ENCODE results near the gene RBBP5. TPM values are rescaled to one million over a fixed set of nuclear protein-coding genes. Genes with fewer than 3 reads are reported as not detected.

Gene RBBP5
- total RNA-seq, 1 experiment from 2014 or later, result 24.5 TPM

DNA sequence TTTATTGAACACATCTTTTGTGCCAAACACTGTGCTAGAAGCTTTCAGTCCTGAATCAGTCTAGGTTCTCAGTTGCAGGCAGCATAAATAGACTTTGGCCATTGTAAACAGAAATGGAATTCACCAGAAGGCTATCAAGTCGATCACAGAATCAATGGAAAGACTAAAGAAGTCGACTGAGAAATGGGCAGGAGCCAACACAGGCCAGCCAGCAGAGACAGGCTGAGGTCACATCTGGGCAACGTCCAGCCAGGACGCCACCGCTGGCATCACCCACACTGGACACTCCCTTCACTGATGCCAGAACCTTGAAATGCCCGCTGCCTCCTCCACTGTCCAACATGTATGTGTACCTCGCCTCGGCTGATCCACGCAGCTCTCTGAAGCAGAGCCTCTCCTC lies 84.2 kb downstream of the RBBP5 start:
- BruUV-seq (replicated peaks), result no TSS peak
- POLR2A ChIA-PET, result no interaction called here
- no peak overlapping the region for H3K4me3 ChIP-seq (replicated peaks in 1 of 2; ENCODE audit: low read depth in 1 of 2, low read length in 2 of 2)
- H3K9me3 ChIP-seq (ENCODE audit: control insufficient read depth in 1 of 2, insufficient read depth in 1 of 2, low read depth in 1 of 2, low read length in 2 of 2), result no peaks in the 10 kb centered on the region
- no peaks in the 10 kb centered on the region for H3K79me2 ChIP-seq (ENCODE audit: insufficient read depth, low read length)
- no peak for ATAC-seq
- H2AFZ ChIP-seq (ENCODE audit: low read depth, low read length, poor library complexity, severe bottlenecking), result no peak overlapping the region
- no peak overlapping the region for H3K4me2 ChIP-seq (ENCODE audit: low read length)
- H3K27ac ChIP-seq (ENCODE audit: low read depth, low read length), result no peak overlapping the region
- CTCF ChIA-PET, result no interaction called here
- intact Hi-C loops (cut with micrococcal nuclease), result no loop called here
- TF ChIP-seq, protein P1, sequence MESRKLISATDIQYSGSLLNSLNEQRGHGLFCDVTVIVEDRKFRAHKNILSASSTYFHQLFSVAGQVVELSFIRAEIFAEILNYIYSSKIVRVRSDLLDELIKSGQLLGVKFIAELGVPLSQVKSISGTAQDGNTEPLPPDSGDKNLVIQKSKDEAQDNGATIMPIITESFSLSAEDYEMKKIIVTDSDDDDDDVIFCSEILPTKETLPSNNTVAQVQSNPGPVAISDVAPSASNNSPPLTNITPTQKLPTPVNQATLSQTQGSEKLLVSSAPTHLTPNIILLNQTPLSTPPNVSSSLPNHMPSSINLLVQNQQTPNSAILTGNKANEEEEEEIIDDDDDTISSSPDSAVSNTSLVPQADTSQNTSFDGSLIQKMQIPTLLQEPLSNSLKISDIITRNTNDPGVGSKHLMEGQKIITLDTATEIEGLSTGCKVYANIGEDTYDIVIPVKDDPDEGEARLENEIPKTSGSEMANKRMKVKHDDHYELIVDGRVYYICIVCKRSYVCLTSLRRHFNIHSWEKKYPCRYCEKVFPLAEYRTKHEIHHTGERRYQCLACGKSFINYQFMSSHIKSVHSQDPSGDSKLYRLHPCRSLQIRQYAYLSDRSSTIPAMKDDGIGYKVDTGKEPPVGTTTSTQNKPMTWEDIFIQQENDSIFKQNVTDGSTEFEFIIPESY (IDR thresholded peaks at IDR 0.05; ENCODE audit: extremely low read depth, insufficient replicate concordance, low read length), result no peak
- TF ChIP-seq, protein P2, sequence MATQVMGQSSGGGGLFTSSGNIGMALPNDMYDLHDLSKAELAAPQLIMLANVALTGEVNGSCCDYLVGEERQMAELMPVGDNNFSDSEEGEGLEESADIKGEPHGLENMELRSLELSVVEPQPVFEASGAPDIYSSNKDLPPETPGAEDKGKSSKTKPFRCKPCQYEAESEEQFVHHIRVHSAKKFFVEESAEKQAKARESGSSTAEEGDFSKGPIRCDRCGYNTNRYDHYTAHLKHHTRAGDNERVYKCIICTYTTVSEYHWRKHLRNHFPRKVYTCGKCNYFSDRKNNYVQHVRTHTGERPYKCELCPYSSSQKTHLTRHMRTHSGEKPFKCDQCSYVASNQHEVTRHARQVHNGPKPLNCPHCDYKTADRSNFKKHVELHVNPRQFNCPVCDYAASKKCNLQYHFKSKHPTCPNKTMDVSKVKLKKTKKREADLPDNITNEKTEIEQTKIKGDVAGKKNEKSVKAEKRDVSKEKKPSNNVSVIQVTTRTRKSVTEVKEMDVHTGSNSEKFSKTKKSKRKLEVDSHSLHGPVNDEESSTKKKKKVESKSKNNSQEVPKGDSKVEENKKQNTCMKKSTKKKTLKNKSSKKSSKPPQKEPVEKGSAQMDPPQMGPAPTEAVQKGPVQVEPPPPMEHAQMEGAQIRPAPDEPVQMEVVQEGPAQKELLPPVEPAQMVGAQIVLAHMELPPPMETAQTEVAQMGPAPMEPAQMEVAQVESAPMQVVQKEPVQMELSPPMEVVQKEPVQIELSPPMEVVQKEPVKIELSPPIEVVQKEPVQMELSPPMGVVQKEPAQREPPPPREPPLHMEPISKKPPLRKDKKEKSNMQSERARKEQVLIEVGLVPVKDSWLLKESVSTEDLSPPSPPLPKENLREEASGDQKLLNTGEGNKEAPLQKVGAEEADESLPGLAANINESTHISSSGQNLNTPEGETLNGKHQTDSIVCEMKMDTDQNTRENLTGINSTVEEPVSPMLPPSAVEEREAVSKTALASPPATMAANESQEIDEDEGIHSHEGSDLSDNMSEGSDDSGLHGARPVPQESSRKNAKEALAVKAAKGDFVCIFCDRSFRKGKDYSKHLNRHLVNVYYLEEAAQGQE (IDR thresholded peaks at IDR 0.05; ENCODE audit: low read depth), result no peak
- TF ChIP-seq, protein P3, sequence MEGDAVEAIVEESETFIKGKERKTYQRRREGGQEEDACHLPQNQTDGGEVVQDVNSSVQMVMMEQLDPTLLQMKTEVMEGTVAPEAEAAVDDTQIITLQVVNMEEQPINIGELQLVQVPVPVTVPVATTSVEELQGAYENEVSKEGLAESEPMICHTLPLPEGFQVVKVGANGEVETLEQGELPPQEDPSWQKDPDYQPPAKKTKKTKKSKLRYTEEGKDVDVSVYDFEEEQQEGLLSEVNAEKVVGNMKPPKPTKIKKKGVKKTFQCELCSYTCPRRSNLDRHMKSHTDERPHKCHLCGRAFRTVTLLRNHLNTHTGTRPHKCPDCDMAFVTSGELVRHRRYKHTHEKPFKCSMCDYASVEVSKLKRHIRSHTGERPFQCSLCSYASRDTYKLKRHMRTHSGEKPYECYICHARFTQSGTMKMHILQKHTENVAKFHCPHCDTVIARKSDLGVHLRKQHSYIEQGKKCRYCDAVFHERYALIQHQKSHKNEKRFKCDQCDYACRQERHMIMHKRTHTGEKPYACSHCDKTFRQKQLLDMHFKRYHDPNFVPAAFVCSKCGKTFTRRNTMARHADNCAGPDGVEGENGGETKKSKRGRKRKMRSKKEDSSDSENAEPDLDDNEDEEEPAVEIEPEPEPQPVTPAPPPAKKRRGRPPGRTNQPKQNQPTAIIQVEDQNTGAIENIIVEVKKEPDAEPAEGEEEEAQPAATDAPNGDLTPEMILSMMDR (IDR thresholded peaks at IDR 0.05 in 2 of 3, conservative IDR thresholded peaks at IDR 0.05 in 1 of 3; ENCODE audit: borderline replicate concordance in 1 of 3, insufficient read depth in 1 of 3, low read depth in 2 of 3, low read length in 2 of 3), result no peak
- no peak for TF ChIP-seq ELF1 (IDR thresholded peaks at IDR 0.05; ENCODE audit: borderline replicate concordance, low read depth)
- no peak for TF ChIP-seq SRF (IDR thresholded peaks at IDR 0.05; ENCODE audit: low read depth)
- TF ChIP-seq POLR2A (IDR thresholded peaks at IDR 0.05; ENCODE audit: borderline replicate concordance, extremely low read depth, insufficient read depth, insufficient read length), result no peak
- TF ChIP-seq, protein P4, sequence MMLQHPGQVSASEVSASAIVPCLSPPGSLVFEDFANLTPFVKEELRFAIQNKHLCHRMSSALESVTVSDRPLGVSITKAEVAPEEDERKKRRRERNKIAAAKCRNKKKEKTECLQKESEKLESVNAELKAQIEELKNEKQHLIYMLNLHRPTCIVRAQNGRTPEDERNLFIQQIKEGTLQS (IDR thresholded peaks at IDR 0.05), result no peak
- no peak for TF ChIP-seq EZH2 (IDR thresholded peaks at IDR 0.05)
- TF ChIP-seq, protein P5, sequence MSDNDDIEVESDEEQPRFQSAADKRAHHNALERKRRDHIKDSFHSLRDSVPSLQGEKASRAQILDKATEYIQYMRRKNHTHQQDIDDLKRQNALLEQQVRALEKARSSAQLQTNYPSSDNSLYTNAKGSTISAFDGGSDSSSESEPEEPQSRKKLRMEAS (IDR thresholded peaks at IDR 0.05), result no peak
- no peak for TF ChIP-seq POLR2AphosphoS5 (IDR thresholded peaks at IDR 0.05; ENCODE audit: low read depth, low read length)
- no peak for TF ChIP-seq RAD21 (IDR thresholded peaks at IDR 0.05; ENCODE audit: low read depth)
- no peak for TF ChIP-seq CBX3 (IDR thresholded peaks at IDR 0.05; ENCODE audit: low read depth)
- TF ChIP-seq SP1 (IDR thresholded peaks at IDR 0.05; ENCODE audit: low read depth), result no peak
- no peak for TF ChIP-seq EZH2phosphoT487 (IDR thresholded peaks at IDR 0.05; ENCODE audit: borderline replicate concordance)
- TF ChIP-seq CEBPB (IDR thresholded peaks at IDR 0.05; ENCODE audit: low read depth), result no peak
- TF ChIP-seq YY1 (IDR thresholded peaks at IDR 0.05; ENCODE audit: extremely low read depth, insufficient replicate concordance, low read depth, low read length), result no peak
- no peak for TF ChIP-seq JUND (IDR thresholded peaks at IDR 0.05)
- TF ChIP-seq ZNF274 (IDR thresholded peaks at IDR 0.05; ENCODE audit: low read depth, low read length), result no peak
- no peak for TF ChIP-seq TCF7L2 (IDR thresholded peaks at IDR 0.05; ENCODE audit: borderline replicate concordance, extremely low read depth, insufficient read depth, insufficient read length)
- DNase-seq (ENCODE audit: low read depth, low spot score), result no peak
- no peaks in the 10 kb centered on the region for H4K20me1 ChIP-seq (ENCODE audit: insufficient read depth)
- no peaks in the 10 kb centered on the region; the same call in 1 of the 2 replicates for H3K27me3 ChIP-seq (ENCODE audit: insufficient read depth, low read length)
- H3K9ac ChIP-seq (ENCODE audit: low read length), result no peak overlapping the region
- no peaks in the 10 kb centered on the region for H3K4me1 ChIP-seq (ENCODE audit: control insufficient read depth in 1 of 2, insufficient read depth in 2 of 2, low read length in 2 of 2)
- H3K9me2 ChIP-seq (ENCODE audit: insufficient read depth), result no peaks in the 10 kb centered on the region
- H3K36me3 ChIP-seq (ENCODE audit: control insufficient read depth in 1 of 2, insufficient read depth in 2 of 2, low read length in 2 of 2), result no peaks in the 10 kb centered on the region
- RAD21 ChIA-PET (ENCODE audit: low non-redundant PET in 1 of 2, low total read pairs in 2 of 2, uncharacterized antibody in 2 of 2, unreplicated experiment in 2 of 2), result no interaction called here

Measured in HCT116 (cell line).